Left kidney (tissue), 2 donors: ENCODE data around the gene NME7. TPM values are rescaled to one million over a fixed set of nuclear protein-coding genes. Genes with fewer than 3 reads are reported as not detected.

ENCODE experiments used
- DNase-seq: peaks from one replicate; pipeline ENCODE4 v3.0.0-alpha.2; 2013
- polyA plus RNA-seq: library from polyadenylated mRNA; unstranded; fragments of 120-200 nt; gene quantifications from one replicate; pipeline ENCODE4 v1.2.1, GENCODE V29; 2013; ENCODE audit not compliant: insufficient read length

The NME7 gene
- polyA plus RNA-seq, 1 donor, result 103 TPM

GRCh38 chr1:169106921-169107602, 260.5 kb downstream of the NME7 start:
- no peak for DNase-seq

GRCh38 chr1:169106095-169106920, 261.3 kb downstream of the NME7 start, which contains the start of gene ATP1B1:
Gene ATP1B1 (plus strand): TSS chr1:169106690. CDS start chr1:169106830, 140 bp downstream.
- peak; percentile 87 for DNase-seq

GRCh38 chr1:169105434-169106094, 262.0 kb downstream of the NME7 start:
- DNase-seq, result peak; percentile 74

DNA sequence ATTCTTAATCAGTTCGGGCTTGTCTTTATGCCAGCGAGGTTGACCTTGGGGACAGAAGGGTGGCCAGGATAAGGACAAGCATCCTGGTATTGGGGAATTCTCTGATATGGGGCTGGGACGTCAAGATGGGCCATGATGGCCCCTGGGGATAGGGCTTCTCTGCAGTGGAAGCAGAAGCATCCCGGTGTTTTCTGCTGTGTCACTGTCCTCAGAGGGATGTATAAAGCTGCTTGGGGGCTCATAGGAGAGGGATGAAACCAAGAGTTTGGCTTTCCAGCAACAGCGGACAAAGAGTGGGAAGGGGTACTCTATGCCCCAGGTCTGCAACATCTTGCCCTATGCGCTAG, 262.5 kb downstream of the NME7 start:
- no peak for DNase-seq

DNA sequence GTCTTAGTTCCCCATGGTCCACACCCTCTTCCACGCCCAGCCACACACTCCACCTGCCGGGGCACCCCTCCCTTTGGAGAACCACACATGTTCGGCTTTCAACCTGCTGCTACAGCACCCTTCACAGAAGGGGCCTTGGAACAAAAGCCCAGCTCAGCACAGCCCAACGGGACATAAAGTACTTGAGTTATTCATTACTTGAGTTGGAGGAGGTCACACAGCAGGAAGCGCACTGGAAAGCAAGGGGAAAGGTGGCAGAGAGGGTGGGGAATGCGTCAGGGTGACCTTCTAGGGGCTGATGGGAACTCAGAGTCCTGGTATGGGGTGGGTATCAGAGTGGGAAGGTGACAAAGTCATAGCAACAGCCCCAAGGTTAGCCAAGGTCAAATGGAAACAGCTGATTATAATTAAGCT, 264.1 kb downstream of the NME7 start:
- DNase-seq, result peak; percentile 66

DNA sequence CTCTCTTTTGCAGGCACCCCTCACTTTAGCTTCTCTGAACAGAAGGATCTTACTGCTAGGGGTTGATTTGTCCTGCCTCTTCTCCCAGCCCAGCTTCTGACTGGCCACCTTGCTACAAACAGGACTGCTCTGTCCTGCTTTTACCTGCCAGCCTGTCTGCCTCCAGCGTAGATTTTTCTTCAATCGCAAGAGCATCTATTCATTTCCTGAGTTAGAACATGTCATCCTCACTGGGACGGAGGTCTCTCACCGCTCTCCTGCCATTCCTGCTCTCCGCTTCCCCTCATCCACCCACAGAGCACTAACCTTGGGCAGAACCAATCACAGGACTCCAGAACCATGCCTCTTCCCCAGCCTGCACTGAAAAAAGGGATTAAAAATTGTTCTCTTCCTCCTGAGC, 264.6 kb downstream of the NME7 start:
- no peak for DNase-seq

DNA sequence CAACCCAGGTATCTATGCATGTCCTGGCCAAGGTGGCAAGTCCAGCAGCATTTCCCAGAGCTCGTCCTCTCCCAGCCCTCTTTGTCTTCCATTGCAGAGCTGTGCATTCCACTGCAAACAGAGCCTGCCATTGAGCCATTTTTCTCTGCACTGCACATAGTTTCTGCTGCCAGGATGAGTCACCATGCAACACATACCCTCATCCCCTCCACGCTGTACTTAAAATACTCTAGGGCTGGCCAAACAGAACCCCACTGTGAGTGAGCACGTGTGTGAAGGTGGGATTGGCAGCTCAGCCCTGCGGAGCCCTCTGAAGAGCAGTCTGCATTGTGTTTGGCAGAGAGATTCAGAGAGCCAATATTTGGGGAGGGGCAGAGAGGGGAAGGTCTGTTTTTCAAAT, 265.0 kb downstream of the NME7 start:
- DNase-seq, result no peak

DNA sequence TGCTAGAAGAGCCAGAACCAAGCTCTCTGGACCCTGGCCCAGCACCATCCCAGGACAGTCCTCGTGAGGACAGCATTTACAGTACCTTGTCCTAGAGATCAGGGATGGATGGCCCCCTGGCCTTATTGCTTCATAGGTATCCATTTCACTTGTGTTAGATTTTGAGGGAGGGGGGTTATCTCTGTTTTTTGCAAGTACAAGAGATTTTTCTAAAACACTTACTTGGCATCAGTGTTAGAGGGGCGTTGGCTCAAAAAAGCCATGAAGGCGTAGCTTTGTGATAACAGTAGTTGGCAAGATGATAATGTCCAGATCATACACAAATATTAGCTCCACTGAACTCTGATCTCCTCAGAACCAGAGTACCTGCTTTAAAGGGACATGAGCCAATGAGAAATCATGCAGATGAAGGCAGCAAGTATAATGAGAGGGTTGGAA, 266.9 kb downstream of the NME7 start:
- no peak for DNase-seq

GRCh38 chr1:169100208-169100607, 267.4 kb downstream of the NME7 start:
- DNase-seq, result no peak

GRCh38 chr1:169099561-169099960, 268.0 kb downstream of the NME7 start:
- no peak for DNase-seq

- no peak for DNase-seq
These were observed 269.2 kb downstream of the NME7 start for GRCh38 chr1:169098380-169098779.

DNA sequence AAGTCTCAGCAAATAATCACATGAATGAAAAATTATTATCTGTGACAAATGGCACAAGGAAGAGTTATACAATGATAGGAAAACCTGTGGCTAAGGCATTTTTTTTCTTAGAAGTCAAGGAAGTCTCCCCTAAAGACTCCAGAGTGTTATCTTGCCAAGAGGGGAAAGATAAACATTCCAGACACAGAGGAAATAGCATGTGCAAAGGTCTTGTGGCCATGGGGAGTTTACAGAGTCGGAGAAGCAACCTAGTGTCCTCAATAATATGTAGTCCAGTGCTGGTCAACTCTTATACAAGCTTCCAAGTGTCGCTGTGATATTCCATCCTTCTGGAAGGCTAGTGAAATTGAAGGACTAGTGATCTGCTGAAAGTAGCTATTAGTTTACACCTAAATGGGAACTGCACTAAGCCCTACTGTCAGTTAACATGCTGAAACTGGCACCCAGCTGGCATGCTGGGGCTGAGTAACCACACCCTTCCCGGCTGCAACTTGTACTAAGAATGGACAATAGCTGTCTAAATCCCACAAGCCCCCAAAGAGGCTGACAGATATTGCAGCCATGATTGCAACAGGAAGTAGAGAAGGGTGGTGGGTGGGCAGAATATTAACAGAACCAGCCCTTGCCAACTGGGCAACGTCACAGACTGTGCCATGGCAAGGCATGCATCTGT, 272.6 kb downstream of the NME7 start:
- no peak for DNase-seq

- DNase-seq, result no peak
These were observed 275.2 kb downstream of the NME7 start for GRCh38 chr1:169092399-169092798.

GRCh38 chr1:169091480-169091941, 276.1 kb downstream of the NME7 start:
- DNase-seq, result no peak

DNA sequence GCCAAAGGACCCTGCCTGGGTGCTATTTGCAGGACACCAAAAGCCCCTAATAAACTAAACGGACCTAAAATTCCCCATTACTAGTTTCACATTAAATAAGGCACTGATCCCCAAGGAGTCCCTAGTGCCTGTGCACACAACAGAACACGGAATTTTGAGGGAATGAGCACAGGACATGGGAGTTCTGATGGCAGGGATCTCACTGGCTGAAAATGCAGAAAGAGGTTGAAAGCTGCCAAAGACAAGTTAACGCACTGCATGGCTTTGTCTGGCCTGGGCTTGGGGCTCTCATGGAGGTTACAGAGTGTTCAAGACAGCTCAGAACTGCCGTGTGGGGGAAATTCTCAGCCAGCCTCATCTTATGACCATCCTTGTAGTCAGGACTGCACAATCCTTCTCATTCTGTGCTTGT, 276.7 kb downstream of the NME7 start:
- DNase-seq, result no peak

GRCh38 chr1:169090308-169090899, 277.2 kb downstream of the NME7 start:
- no peak for DNase-seq

- DNase-seq, result no peak
These were observed 277.8 kb downstream of the NME7 start for GRCh38 chr1:169089776-169090175.

- DNase-seq, result no peak
These were observed 279.7 kb downstream of the NME7 start for GRCh38 chr1:169087876-169088275.

- DNase-seq, result no peak
These were observed 280.8 kb downstream of the NME7 start for GRCh38 chr1:169086603-169087455.

GRCh38 chr1:169085911-169086310, 281.7 kb downstream of the NME7 start:
- DNase-seq, result no peak
